LNCAP (cell line): ENCODE data around the gene LRRC42.

Experiments used
- CTCF ChIP-seq: fragments of 450-650 bp; IDR thresholded peaks from 2 replicates; pipeline ENCODE4 v1.5.1; 2017; ENCODE audit warnings: mild to moderate bottlenecking

LRRC42 gene

GRCh38 chr1:53992085-53992874 is 46.1 kb downstream of the LRRC42 start:
- TF ChIP-seq CTCF = no peak

DNA sequence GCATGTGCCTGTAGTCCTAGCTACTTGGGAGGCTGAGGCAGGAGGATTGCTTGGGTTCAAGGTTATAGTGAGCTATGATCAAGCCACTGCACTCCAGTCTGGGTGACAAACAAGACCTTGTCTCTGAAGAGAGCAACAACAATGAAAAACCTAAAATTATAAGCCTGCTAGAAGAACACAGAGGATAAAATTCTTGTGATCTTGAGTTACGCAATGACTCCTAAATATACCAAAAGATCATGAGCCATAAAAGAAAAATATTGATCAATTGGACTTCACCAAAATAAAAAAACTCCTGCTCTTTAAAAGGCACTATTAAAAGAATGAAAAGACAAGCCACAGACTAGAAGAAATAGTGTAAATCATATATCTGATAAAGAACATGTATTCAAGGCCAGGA is 49.5 kb downstream of the LRRC42 start:
- TF ChIP-seq CTCF = no peak

GRCh38 chr1:53998223-53998622 is 52.1 kb downstream of the LRRC42 start:
- TF ChIP-seq CTCF = no peak

GRCh38 chr1:53999920-54000319 is 53.8 kb downstream of the LRRC42 start:
- no peak for TF ChIP-seq CTCF

DNA sequence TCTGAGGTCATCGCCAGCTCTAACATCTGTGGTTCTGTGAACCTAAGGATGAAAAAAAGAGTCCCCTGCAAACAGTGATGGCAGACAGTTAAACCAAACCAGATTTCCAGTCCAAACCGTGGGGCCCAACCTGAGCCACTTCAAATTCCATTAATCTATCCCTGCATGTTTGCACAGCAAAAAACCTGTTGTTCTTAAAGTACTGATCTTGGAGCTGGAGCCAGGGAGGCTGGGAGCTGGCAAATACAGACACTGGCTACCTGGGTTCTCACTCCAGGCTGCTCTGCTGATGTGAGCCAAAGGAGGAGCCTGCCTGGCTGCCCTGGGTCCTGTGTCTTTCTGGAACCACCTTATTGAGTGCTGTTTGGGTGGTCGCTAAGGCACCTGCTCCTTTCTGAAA is 55.4 kb downstream of the LRRC42 start:
- no peak for TF ChIP-seq CTCF

- TF ChIP-seq CTCF = no peak
Observed at GRCh38 chr1:54002544-54003248, 56.5 kb downstream of the LRRC42 start.

DNA sequence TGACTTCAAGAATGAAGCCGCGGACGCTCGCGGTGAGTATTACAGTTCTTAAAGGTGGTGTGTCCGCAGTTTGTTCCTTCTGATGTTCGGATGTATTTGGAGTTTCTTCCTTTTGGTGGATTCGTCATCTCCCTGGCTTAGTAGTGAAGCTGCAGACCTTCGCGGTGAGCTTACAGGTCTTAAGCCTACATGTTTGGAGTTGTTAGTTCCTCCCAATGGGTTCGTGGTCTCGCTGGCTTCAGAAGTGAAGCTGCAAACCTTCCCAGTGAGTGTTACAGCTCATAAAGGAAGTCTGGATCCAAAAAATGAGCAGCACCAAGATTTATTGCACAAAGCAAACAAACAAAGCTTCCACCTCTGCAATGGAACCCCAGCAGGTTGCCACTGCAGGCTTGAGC is 57.1 kb downstream of the LRRC42 start:
- TF ChIP-seq CTCF = no peak
